Activated naive CD8-positive, alpha-beta T cell (primary cell): ENCODE data around the gene FBXL14.

Experiments
- H3K27ac Mint-ChIP-seq: one replicate; pipeline ENCODE4 v1.8.0; 2021; ENCODE audit warnings: mixed read lengths
- H3K27me3 Mint-ChIP-seq: one replicate; pipeline ENCODE4 v1.8.0; 2021; ENCODE audit warnings: mixed read lengths
- H3K36me3 Mint-ChIP-seq: one replicate; pipeline ENCODE4 v1.8.0; 2021; ENCODE audit warnings: mixed read lengths
- H3K4me1 Mint-ChIP-seq: one replicate; pipeline ENCODE4 v1.8.0; 2021; ENCODE audit warnings: low read depth, mixed read lengths
- H3K4me3 Mint-ChIP-seq: one replicate; pipeline ENCODE4 v1.8.0; 2021; ENCODE audit warnings: mild to moderate bottlenecking, mixed read lengths
- H3K9me3 Mint-ChIP-seq: one replicate; pipeline ENCODE4 v1.8.0; 2021; ENCODE audit warnings: low read depth, mixed read lengths

FBXL14 gene

DNA sequence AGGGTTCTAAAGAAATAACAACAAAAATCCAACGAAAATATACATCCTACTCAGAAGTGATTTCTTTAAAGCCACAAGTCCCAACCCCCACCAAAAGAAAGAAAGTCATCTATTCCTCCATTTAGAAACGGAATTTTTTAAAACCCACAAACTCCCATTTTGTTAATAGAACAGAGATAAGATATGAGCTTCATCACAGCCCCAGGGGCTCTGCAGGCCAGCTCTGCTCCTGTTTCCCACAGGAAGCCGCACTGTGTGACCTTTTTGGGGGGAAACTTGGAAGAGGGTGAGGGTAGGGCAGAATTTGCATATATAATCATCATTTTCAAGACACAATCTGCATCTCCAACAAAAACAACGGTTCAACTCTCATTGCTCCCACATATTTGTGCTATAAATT is 2.8 kb downstream of the FBXL14 start:
- Mint-ChIP-seq H3K4me1 (peaks cover 71% of the 10 kb centered on the region), H3K36me3 (peaks cover 3% of the 10 kb centered on the region), H3K27me3 (no peaks in the 10 kb centered on the region), H3K27ac (peak overlapping the region; percentile 82), H3K4me3 (peak overlapping the region; percentile 94), H3K9me3 (no peaks in the 10 kb centered on the region)

DNA sequence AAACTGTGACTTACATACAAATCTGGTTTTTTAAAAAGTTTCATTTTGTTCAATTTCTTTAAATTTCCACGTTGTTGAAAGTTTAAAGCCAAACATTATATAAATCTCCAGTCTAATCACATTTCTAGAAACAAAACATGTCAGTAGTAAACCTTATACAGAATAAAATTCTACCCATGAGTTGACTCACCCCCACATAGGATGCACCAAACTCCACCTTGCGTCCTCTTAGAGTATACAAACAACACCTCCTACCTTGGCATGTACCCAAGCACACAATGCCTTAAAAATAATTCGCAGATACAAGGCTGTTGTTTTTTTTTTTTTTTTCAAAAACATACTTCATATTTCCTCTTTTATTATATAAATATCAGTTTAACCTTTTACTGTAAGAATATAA is 3.3 kb downstream of the FBXL14 start:
- Mint-ChIP-seq H3K9me3 (no peaks in the 10 kb centered on the region), H3K27me3 (no peaks in the 10 kb centered on the region), H3K4me3 (peak overlapping the region; percentile 94), H3K36me3 (peaks cover 3% of the 10 kb centered on the region), H3K4me1 (peaks cover 69% of the 10 kb centered on the region), H3K27ac (peak overlapping the region; percentile 89)

DNA sequence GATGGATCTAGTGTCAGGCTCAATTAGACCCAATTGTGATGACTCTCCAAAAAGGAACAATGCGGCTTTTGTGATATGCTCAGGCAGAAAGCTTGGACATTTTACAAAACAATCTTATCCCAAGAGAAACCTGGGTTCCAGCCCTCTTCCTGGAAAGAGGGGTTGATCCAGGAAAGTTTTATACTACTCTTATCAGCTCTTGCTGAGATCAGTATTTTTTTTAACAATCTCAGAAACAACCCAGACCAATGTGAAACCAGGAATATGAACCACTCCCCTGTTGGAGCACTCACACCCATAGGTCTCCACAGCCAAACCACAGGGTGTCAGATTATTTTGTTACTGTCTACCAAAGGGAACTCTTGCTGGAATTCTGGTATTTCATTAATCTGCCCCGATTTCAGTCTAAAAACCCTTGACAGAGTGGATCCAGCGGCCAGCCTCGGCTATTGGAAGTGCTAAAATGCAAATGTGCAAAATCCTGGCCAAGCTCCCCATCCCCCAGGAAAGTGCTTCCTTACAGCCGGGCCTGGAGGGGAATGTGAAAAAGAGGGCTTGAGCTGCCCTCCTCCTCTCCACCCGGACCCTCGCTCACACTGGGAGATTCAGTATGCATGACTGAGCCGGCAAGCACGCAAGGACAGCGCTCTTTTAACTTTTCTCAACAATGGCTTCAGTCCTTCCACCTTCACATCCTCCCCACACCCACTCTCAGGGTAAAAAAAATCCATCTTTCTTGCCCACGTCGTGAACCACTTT is 4.0 kb downstream of the FBXL14 start:
- Mint-ChIP-seq H3K4me3 (peak overlapping the region; percentile 94), H3K36me3 (peaks cover 3% of the 10 kb centered on the region), H3K9me3 (no peaks in the 10 kb centered on the region), H3K27ac (peak overlapping the region; percentile 89), H3K4me1 (peaks cover 64% of the 10 kb centered on the region), H3K27me3 (no peaks in the 10 kb centered on the region)

DNA sequence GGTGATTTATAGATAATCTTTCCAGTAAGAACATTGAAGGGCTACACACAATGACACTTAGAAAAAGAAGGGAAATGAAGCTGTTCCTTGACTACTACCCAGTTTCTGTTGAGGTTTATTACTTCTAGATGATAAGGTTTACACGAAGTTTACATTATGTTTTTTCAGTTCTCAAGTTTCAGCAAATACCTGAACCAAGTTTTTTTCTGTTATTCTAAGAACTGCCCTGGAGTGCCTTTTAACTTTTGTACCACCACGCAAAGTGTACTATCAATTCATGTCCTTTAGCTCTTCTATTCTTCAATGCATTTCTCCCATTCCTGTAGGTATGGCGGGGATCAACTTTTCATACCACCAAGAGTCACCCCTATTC is 5.8 kb downstream of the FBXL14 start:
- H3K27ac Mint-ChIP-seq, result peak overlapping the region; percentile 88
- peak overlapping the region; percentile 54 for H3K4me3 Mint-ChIP-seq
- peaks cover 58% of the 10 kb centered on the region for H3K4me1 Mint-ChIP-seq
- H3K9me3 Mint-ChIP-seq, result no peaks in the 10 kb centered on the region
- H3K36me3 Mint-ChIP-seq, result peaks cover 3% of the 10 kb centered on the region
- H3K27me3 Mint-ChIP-seq, result no peaks in the 10 kb centered on the region

DNA sequence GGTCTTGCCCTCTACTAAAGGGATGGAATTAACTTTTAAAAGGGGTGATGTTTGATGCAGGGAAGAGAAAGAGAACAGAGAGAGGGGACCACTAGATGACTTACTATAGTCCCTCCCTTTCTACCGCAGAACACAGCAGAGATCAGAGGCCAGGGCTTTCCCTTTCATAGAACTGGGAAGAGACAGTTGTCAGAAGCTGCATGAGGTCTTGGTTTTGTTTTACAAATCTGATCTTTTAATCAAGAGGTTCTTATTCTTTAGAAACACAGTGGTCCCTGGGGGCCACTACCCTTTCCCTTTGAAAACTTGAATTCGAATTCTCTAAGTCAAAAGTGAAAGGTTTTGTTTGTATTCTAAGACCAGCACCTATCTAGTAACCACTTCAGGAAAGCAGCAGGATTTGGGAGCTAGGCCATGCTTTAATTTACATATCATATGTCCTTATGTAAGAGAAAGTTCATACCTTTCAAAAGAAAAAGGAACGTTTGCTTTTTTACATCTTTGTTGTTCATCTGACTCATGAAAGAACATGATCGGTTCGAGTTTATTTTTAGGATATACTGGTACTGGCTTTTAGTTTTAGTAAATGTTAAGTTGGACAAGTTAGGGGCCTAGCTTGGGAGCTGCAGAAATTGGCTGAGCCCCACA is 6.3 kb downstream of the FBXL14 start:
- peak overlapping the region; percentile 54 for H3K4me3 Mint-ChIP-seq
- H3K27ac Mint-ChIP-seq, result peak overlapping the region; percentile 88
- H3K27me3 Mint-ChIP-seq, result no peaks in the 10 kb centered on the region
- peaks cover 62% of the 10 kb centered on the region for H3K4me1 Mint-ChIP-seq
- H3K9me3 Mint-ChIP-seq, result no peaks in the 10 kb centered on the region
- H3K36me3 Mint-ChIP-seq, result peaks cover 3% of the 10 kb centered on the region

DNA sequence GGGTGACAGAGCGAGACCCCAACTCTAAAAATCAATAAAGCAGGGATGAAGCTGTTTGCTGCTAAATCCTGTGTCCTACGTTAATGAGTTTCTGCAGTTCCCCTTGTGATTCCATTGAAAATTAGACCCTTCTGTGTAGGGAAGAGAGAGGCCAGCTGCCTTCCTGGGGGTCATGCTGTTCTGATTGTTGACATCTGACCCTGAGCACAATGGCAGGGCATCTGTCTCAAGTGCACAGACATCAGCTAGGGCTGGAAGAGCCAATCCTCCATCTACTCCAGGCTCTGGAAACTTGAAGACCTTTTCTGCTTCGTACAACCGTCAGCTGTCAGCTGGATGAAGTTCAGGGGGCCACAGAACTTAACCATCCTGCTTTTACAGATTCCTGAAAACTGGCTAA is 10.1 kb downstream of the FBXL14 start:
- H3K27me3 Mint-ChIP-seq, result no peaks in the 10 kb centered on the region
- no peaks in the 10 kb centered on the region for H3K36me3 Mint-ChIP-seq
- no peak overlapping the region for H3K27ac Mint-ChIP-seq
- H3K4me3 Mint-ChIP-seq, result no peak overlapping the region
- H3K4me1 Mint-ChIP-seq, result peaks cover 27% of the 10 kb centered on the region
- no peaks in the 10 kb centered on the region for H3K9me3 Mint-ChIP-seq

DNA sequence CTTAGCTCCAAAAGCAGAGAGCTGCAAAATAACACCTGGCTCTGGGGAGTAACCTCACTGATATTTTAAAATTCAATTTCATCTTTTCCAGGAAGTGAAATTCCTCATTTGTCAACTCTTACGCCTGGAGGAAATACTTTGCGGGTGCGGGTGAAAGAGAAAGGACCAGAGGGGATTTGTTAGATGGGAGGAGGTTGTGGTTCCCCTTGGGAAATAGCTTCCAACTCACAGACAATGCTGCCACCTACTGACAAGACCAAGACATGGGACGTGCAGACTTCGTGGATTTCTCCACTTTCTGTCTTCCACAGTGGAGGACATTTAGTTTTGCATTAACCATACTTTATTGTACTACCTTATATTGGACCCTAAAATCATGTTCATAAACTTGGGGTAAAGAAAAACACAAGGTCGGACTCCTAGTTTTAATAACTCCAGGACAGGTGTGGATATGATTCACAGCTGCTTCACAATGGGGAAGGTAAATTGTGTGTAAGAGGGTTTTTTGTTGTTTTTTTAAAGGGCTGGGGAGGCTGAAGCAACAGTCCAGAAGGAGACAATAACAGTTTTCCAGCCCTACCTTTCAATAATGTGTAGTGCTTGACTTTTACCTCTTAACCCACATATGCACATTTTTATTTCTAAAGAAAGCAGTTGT is 10.8 kb downstream of the FBXL14 start:
- peaks cover 23% of the 10 kb centered on the region for H3K4me1 Mint-ChIP-seq

DNA sequence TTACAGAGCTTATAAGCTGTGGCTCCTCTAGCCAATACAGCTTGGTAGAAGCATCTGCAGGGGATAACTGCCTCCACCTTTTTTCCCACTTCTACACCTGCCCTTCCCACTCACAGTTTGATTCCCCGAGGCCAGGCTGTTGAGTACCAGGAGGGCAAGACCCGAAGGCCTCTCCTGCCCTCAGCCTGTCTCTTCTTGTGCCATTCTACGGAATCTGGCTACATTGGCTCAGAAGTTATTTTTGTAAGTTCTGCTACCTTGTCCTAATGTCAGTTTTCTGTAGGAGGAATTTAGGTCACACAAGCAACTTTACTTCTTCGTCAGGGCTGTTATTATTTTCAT is 11.7 kb downstream of the FBXL14 start:
- Mint-ChIP-seq H3K27ac (no peak overlapping the region), H3K36me3 (no peaks in the 10 kb centered on the region), H3K27me3 (no peaks in the 10 kb centered on the region), H3K9me3 (no peaks in the 10 kb centered on the region), H3K4me1 (peaks cover 14% of the 10 kb centered on the region), H3K4me3 (no peak overlapping the region)

More for the DNA sequence above, 10.8 kb downstream of the FBXL14 start:
- no peaks in the 10 kb centered on the region for H3K36me3 Mint-ChIP-seq
- H3K27me3 Mint-ChIP-seq, result no peaks in the 10 kb centered on the region
- H3K27ac Mint-ChIP-seq, result no peak overlapping the region
- H3K4me3 Mint-ChIP-seq, result peak overlapping the region; percentile 11
- H3K9me3 Mint-ChIP-seq, result no peaks in the 10 kb centered on the region

DNA sequence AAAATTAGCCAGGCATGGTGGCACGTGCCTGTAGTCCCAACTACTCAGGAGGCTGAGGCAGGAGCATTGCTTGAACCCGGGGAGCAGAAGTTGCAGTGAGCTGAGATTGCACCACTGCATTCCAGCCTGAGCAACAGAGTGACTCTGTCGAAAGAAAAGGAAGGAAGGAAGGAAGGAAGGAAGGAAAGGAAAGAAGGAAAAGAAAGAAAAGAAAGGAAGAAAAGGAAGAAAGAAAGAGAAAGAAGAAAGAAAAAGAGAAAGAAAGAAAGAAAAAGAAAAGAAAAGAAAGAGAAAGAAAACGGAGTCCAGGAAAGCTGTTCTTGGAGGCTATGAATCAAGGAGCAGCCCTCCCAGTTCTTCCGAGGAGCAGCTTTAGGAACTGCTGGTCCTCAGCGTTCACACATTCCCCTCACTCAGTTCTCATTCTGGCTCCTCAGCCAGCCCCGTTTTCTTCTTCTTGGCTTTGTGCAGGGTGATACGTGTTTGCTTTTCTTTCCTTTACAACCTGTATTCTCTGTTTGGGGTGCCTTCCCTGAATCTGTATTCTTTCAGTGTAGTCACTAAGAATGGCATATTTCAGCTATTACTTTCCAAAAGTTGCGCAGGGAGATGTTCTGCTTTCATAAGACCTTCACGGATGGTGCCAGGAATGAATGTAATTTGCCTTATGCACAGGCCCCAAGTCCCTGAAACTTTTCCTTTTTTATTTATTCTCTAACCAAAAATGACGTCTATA is 12.2 kb downstream of the FBXL14 start:
- no peaks in the 10 kb centered on the region for H3K9me3 Mint-ChIP-seq
- no peak overlapping the region for H3K4me3 Mint-ChIP-seq
- H3K4me1 Mint-ChIP-seq, result peaks cover 9% of the 10 kb centered on the region
- no peaks in the 10 kb centered on the region for H3K27me3 Mint-ChIP-seq
- no peaks in the 10 kb centered on the region for H3K36me3 Mint-ChIP-seq
- H3K27ac Mint-ChIP-seq, result peak overlapping the region; percentile 54

DNA sequence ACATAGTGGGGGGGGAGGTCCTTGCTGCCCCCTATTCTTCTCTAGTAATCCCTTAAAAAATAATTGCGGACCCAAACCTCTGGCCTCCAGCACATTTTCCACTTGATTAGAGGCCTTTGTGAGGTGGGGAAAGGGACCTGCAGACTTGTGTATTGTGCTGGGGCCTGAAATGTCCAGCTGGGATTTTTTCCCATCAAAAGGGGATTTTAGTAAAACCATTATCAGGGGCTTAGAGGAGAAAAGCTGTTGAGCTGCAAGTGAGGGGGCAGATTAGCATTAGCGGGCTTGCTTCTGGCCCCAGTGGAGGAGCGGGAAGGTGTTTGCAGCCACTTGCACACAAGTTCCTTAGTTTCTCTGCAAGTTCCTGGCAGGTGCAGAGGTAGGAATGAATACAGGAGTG is 13.9 kb downstream of the FBXL14 start:
- Mint-ChIP-seq H3K27me3 (no peaks in the 10 kb centered on the region), H3K36me3 (no peaks in the 10 kb centered on the region), H3K9me3 (no peaks in the 10 kb centered on the region), H3K27ac (no peak overlapping the region), H3K4me3 (no peak overlapping the region), H3K4me1 (peaks cover 8% of the 10 kb centered on the region)

DNA sequence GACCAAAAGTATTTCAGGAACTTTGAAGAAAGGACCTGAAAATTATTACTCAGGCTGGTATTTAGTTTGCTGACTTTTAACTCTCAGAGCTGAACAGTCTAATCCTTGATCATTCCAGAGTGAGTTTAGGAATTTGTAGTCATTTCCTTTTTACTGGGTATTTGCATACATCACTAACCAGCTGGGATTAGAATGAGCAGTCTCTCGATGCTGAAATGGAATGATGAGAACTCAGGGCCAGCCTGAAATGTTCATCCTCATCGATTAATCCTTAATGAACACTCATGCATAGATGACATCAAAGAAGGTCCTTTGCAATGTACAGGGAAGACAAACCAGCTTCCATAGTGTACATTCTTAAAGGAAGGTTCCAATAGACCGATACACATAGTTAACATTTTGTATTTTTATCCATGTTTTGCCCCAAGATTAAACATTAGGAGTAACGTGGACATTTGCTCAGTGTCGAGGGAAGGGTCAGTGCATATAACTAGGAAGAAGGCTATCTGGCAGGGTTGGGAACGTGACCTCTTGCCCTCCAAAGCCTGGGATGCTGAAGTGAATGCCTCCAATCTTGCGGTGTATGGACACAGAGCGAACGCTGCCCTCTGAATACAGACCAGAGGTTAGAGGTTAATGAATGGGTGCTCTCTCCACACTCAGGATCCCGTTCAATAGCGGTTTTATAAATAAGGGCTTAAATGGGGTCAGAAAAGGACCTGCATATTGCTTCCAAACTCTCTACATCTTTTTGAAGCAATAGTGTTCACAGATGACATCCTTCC is 14.5 kb downstream of the FBXL14 start:
- Mint-ChIP-seq H3K27ac (no peak overlapping the region), H3K36me3 (no peaks in the 10 kb centered on the region), H3K4me1 (peaks cover 8% of the 10 kb centered on the region), H3K27me3 (no peaks in the 10 kb centered on the region), H3K9me3 (no peaks in the 10 kb centered on the region), H3K4me3 (no peak overlapping the region)

DNA sequence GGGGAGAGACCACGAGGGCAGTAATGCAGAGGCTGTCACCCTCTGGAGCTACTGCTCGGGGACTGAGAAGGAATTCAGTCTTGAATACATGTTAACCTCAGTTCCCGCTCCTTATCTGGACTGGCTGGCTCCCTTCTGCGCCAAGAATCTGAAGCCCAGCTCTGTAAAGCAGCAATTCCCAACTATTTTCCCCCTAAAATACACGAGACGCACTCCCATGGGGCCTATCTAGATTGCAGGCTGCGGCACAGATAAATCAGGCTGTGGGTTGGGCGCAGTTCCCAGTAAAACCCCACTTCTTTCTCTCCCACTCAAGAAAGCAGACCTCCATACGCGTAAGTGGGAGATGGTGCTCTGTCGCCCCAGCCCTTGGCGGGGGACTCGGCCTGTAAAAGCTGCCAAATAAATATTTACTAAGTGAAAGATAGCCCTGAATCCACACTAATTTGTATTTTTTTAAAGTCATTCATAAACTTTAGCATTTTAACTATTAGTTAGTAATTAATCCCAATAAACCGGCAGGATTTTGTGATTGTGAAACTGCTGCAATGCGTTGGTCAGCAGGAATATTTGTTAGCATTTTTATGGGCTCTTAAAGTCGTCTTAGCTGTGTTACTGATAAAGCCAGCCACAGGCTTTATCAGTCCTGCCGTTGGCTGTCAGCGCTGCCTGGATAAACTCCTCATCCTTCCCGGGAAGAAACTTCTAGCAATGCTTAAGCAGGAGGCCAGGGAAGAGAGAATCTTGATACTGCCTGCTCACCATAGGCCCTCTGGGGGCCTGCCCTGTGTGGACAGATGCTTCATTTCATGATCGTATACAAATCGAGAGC is 17.8 kb downstream of the FBXL14 start:
- no peaks in the 10 kb centered on the region for H3K9me3 Mint-ChIP-seq
- no peaks in the 10 kb centered on the region for H3K36me3 Mint-ChIP-seq
- no peak overlapping the region for H3K4me3 Mint-ChIP-seq
- no peaks in the 10 kb centered on the region for H3K27me3 Mint-ChIP-seq
- H3K27ac Mint-ChIP-seq, result no peak overlapping the region
- H3K4me1 Mint-ChIP-seq, result no peaks in the 10 kb centered on the region

DNA sequence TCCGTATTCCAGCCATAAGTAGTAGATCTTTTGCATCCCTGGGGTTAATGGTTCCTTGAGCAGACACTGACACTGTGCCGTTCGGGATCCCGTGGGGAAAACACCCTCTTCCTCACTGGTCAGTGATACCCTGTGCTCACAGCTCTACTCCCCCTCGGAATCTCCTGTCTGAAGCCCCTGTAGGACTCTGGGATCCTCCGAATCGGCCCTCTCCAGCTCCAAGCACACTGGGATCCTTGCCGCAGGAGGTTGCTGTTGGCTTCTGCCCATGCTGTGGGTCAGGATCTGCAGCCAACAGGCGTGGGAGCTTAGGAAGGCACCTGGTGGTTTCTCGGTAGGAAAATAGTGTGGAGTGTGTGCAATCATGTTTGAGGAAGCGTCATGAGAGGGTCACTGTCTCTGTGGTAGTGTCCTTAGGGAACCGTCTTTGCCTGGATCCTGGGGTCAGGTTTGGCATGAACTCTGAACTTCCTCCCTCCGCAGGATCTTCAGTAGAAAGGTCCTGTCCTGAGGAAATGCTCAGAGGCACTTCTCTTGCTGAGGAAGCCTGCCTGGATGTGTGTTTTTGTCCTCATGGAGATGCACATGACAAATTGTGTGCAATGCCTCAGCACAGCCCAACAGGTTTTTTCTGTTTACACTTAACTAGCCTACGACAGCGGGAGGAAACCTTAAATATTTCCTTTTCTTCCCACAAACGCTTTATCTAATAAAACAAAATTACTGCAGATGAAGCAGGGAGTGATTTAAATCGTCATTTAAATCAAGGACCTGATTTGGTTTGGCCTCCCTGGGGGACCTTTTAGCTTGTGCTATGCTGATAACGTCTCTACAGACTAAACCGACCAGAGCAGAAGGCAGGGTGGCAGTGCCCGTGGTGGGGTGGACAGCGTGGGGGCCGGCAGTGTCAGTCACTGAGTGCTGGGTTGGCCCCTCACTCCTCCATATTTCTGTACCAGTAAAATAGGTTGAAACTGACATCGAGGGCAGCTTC is 18.7 kb downstream of the FBXL14 start:
- Mint-ChIP-seq H3K27me3 (no peaks in the 10 kb centered on the region), H3K4me1 (no peaks in the 10 kb centered on the region), H3K9me3 (no peaks in the 10 kb centered on the region), H3K36me3 (no peaks in the 10 kb centered on the region), H3K27ac (no peak overlapping the region), H3K4me3 (no peak overlapping the region)
